Activated T-helper 9 cell treated with anti-CD3 and anti-CD28 coated beads, Interleukin-2, amount 50 U/mL, for 16 hours (primary cell): ENCODE results near the gene GLRX.
"Not testable (repeated sequence)": the region's sequence is repeated elsewhere in the genome, so short reads cannot be mapped to it uniquely, and the experiment has no call there.

ENCODE experiments used
- DNase-seq: peaks from one replicate; pipeline ENCODE4 v3.0.0-alpha.2; 2020; ENCODE audit warnings: low read depth

The GLRX gene

DNA sequence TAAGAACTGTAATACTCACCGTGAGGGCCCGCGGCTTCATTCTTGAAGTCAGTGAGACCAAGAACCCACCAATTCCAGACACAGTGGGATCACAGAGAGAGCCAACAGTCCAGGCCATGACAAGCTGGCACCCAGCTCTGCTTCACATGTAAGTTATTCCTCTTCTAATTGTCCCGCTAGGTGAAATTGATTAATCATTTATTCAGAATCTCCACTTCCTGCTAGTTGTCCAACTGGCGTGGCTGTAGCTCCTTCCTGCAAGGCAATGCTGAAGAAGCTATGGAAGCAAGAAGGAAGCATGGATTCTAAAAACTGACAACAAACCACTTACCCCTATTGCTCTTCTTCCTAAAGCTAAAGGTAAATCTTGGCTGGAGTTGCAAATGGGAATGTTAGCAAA lies 30.0 kb upstream of the GLRX start:
- DNase-seq, result no peak

DNA sequence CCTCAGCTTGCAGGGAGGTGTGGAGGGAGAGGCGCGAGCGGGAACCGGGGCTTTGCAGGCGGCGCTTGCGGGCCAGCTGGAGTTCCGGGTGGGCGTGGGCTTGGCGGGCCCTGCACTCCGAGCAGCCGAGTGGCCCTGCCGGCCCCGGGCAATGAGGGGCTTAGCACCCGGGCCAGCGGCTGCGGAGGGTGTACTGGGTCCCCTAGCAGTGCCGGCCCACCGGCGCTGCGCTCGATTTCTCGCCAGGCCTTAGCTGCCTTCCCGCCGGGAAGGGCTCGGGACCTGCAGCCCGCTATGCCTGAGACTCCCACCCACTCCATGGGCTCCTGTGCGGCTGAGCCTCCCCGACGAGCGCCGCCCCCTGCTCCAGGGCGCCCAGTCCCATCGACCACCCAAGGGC lies 28.6 kb upstream of the GLRX start:
- DNase-seq, result not testable (repeated sequence)

DNA sequence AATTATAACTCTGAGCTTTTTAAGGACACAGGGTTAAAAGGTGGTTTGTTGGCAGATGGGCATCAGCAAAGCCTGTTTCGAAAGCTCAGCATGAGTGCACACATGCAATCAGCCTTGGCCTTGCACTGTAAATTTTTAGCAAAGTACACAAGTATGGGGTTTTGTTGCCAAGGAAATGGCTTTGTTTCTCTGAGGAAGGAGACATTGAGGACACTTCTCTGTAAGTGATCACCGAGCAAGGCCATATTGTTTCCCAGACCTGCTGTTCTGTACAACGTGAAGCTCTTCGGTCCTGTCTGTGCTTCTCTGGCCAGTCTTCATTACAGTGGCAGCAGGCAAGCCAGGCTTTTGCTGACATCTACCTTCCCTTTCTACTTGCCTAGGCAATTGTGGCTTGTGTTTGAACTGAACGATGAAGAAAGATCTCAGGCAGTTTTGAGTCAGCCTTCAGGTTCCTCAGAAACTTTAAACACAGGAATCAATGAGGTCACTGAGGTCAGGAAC lies 27.9 kb upstream of the GLRX start:
- no peak for DNase-seq

DNA sequence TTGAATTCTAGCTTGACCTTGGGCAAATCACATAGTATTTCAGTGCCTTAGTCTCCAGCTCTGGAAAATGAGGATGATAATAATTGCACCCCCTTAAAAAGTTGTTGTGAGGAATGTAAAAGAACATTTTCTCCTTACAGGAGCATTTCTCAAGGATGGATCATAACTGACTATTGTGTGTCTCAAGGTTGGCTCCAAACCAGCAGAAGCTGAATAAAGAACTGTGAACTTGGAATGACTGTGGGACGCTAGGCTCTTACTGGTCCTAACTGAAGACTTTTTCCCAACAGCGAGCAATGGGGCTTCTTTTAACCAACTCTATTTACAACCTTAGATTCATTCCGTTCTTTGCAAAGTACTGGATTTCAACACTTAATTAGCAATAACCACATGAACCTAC lies 26.2 kb upstream of the GLRX start:
- no peak for DNase-seq

DNA sequence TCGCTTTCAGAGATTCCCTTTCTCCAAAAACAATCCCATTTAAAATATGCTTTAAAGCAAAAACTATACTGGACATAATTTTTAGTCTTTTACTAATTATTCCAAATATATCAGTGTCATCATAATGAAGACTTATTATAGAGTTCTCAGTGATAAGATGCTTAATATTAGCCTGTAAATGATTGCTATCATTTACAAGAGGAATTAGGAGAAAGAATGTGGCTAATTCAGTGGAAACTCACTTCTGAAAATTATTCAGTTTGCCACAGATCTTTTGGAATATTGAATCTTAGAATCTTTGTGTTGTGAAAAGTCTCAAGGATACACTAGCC lies 24.7 kb upstream of the GLRX start:
- no peak for DNase-seq

DNA sequence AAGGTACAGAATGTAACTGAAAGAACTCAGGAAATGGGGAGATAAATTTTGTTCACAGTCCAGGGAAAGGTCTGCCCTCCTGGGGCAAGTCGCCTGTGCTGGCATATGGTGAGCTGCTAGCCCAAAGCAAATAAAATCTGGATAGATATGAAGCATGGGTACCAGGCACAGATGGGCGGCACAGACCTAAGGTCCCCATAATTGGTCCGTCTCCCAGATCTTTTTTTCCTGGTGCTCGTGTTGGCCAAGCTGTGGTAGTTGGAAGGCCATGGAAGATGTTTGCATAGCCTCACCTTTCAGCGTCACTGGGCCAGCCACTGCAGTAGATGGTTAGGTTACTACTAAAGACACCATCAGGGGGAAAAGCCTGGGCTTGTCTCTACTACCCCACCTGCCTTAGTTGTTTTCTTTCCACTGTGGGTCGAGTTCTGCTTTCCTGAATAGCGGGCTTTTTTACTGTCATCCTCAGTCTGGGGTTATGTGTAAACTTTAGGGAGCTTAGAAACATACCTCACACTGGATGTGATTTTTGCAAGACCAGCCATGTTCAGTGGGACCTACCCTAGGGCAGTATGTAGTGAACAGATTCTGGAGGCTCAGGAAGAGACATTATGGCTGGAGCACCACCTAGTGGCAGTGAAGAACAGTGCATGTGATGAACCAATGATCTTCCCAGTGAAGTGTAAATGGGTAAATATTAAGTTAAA lies 24.2 kb upstream of the GLRX start:
- DNase-seq, result peak; percentile 45

- no peak for DNase-seq
Observed at GRCh38 chr5:95845391-95845790, 22.9 kb upstream of the GLRX start.

DNA sequence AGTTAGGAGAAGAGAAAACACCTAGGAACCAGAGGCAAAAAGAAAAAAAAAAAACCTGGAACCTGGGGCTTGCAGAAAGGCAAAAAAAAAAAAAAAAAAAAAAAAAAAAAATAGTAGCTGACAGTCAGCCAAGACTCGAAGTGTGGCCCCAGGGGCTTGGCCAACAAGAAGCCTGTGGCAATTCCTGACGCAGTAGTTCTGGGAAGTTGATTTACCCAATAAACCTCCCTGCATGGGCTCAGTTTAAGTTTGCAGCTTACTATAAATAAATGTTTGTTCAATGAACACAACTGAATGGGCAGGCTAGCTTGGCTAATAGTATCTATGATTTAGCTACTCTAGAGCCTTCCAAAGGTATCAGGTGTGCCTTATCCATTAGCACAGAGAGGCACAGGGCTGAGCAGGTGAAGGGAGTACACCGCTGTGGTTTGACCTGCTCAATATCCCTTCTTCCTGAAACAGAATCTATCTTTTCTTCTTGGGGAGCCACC lies 21.3 kb upstream of the GLRX start:
- DNase-seq, result no peak

DNA sequence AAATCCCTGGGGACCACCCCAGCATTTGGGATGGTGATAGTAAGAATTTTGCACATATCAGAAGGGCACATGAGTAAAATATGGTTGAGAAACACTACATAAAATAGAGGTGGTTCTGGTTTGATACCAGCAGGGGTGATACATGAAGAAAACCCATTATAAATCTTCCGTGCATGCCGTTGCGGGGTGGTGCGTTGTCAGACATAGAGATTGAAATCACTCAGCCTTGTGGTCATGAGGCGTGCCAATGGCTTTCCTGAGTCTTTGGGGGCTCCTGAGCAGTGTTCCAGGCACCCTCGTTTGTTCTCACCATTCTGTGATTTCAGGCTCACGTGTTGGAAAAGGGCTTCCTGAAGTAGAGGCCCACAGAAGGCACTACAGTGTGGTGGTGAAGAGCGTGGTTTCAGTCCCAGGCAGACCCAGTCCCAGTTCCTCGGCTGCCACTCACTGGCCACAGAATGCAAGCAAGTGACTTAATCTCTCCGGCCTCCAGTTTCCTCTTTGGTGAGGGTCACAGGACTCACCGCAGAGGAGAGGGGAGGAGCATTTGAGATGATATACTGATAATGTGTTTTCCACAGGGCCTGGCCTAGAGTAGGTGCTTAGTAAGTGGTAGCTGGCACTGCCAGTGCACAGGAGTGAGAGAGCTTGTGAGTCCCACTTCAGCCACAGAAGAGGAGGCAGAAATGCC lies 20.5 kb upstream of the GLRX start:
- peak; percentile 46 for DNase-seq

- DNase-seq, result no peak
Observed at GRCh38 chr5:95841914-95842812, 19.6 kb upstream of the GLRX start.

GRCh38 chr5:95840956-95841705 lies 18.6 kb upstream of the GLRX start:
- DNase-seq, result no peak

- DNase-seq, result no peak
Observed at GRCh38 chr5:95839658-95840057, 17.1 kb upstream of the GLRX start.

GRCh38 chr5:95838556-95838955 lies 16.0 kb upstream of the GLRX start:
- no peak for DNase-seq

DNA sequence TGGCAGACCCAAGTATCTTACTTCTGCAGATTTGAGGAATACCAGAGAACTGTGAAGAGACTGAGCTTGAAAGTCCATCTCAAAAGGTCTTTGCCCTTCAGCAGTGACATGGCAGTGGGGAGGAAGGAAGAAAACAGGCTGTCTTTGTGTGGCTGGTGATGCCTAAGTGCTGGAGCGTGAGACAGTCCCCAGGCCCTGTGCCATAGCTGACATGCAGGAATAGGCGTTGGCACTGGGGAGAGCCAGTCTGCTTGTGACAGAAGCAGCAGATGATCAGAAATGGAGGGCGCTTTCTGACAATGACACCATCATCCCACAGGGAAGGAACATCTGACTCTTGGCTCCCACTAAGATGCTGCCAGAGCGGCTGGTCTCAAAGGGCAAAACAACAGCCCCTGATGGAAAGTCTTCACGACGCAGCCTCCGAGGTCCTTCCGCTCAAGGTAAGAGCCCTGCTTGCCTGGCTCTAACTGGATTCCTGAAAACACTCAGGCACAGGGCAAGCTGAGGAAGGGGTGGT lies 15.5 kb upstream of the GLRX start:
- DNase-seq, result no peak

GRCh38 chr5:95837492-95837891 lies 15.0 kb upstream of the GLRX start:
- no peak for DNase-seq

DNA sequence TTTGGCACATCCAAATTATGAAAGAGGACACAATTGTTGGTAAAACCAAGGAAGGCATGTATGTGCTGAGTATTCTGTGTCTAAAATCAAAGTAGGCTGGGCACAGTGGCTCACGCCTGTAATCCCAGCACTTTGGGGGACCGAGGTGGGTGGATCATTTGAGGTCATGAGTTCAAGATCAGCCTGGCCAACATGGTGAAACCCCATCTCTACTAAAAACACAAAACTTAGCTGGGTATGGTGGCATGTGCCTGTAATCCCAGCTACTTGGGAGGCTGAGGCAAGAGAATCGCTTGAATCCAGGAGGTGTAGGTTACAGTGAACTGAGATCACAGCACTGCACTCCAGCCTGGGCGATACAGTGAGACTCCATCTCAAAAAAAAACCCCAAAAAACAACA lies 14.4 kb upstream of the GLRX start:
- DNase-seq, result not testable (repeated sequence)

DNA sequence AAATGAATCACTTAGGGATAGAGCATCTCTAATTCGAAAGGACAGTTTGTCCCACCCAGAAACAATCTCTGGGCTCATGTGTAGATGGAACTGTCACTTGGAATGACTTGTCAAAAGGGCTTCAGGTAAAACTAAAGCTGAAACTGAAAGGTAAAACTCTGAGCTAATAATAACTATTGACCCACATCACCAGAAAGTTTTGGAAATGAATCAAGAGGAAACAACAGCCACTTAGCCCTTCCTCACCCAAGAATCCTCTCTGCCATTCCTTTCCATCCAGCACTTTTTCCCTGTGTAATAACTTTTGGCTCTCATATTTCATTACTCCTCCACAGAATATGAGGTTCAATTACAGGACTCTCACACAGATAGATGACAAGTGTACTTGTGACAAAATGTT lies 14.0 kb upstream of the GLRX start:
- no peak for DNase-seq

GRCh38 chr5:95835682-95836385 lies 13.3 kb upstream of the GLRX start:
- DNase-seq, result no peak

GRCh38 chr5:95832664-95833063 lies 10.1 kb upstream of the GLRX start:
- DNase-seq, result no peak

DNA sequence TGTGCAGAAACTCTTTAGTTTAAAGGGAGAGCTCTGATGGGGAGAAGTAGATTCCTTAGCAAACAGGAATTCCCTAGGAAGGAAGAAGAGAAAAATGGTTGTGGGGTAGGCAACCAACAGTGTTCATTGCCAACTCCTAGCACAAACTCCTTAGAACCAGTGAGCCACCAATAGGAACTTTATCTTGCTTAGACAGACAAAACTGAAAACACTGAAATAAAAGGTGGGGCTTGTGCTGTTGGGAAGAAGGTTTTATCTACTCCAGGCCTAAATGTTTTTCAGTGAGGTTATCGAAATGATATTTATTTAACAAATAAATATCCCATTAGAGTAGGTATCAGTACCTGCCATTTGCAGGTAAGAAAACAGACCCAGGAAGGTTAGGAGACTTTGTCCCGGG lies 7.7 kb upstream of the GLRX start:
- no peak for DNase-seq

DNA sequence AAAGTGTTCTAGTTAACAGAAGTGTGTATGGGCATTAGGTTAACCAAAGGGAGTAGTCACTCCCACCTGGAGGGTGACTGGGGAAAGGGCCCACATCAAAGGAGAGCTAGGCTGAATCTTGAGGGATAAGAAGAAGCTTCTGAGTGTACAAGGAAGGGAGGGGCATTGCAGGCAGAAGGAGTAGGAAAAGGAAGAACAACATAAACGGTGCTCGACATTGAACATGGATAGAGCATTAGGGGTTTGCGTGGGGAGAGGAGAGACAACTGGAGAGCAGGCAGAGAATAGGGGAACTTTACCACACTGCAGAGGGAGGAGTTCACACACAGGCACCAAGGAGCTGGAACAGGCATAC lies 5.3 kb upstream of the GLRX start:
- DNase-seq, result no peak
